Gastrocnemius medialis (tissue), 4 donors: ENCODE measurements around the gene RNU6-1.

Experiments used
- CTCF ChIP-seq, 5 experiments: fragments of 450-650 bp in 3 of 5; fragments of 200-600 bp in 2 of 5; sonication (generic) in 2 of 5; IDR thresholded peaks in 4 of 5; conservative IDR thresholded peaks in 1 of 5; 1 replicate in 4 of 5; 2 replicates in 1 of 5; pipeline ENCODE4 v1.5.1; 2016 to 2019; ENCODE audit warnings: antibody characterized with exemption in 5 of 5, mild to moderate bottlenecking in 3 of 5, moderate library complexity in 3 of 5
- POLR2A ChIP-seq, 2 donors: fragments of 450-650 bp; IDR thresholded peaks; one replicate each; pipeline ENCODE4 v1.6.1; 2017; ENCODE audit warnings: antibody characterized with exemption in 2 of 2, mild to moderate bottlenecking in 2 of 2, moderate library complexity in 2 of 2

DNA sequence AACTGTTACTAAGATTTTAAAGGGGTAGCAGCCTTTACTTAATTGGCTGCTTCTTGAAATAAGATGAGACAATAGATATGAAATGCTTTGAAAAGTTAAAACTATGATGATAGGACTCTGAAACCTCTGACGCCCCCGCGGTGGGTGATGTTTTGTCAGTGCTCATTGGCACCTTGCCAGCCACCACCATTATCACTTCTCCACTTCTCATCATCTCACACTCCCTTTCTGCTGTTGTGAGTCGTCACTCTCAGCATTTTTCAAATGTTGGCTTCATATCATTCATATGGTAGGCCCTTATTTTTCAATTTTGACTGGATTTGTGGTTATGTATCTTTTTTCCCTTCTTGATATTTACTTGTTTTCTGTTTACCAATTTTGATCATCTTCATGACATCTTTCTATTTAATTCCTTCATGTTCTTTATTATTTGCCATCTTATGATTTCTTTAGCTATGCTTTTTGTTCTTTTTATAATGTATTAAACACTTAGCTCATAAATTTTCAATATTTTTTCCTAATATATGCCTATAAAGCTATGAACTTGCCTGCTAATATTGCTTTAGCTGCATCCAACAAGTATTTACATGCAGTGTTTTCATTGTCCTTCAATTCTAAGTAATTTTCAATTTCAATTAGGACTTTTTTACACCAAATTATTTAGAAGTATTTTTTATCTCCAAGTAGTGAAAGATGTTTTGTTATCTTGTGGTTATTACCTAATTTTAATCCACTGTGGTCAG, 44.8 kb downstream of the RNU6-1 start:
- TF ChIP-seq CTCF (IDR thresholded peaks at IDR 0.05 in 4 of 5, conservative IDR thresholded peaks at IDR 0.05 in 1 of 5) = no peak
- TF ChIP-seq POLR2A (IDR thresholded peaks at IDR 0.05) = no peak
